ENCODE results near the gene LRFN3. TPM values are rescaled to one million over a fixed set of nuclear protein-coding genes. Genes with fewer than 3 reads are reported as not detected.
A peak's percentile ranks its signal among the peaks of the same experiment; 100 is the strongest.
"Not testable (repeated sequence)": the region's sequence is repeated elsewhere in the genome, so short reads cannot be mapped to it uniquely, and the experiment has no call there.

The LRFN3 gene
- polyA plus RNA-seq, 2 donors, result 4.9 to 5.0 TPM

GRCh38 chr19:35904311-35905068 lies 31.7 kb upstream of the LRFN3 start:
- WGBS, 2 donors, result 83 to 88% methylated on average over 10 of the region's 10 CpGs
- Histone ChIP-seq H3K9me3 (ENCODE audit: control insufficient read depth in 2 of 2, insufficient read depth in 1 of 2, low read depth in 1 of 2, low read length in 1 of 2) (no peaks in the 10 kb centered on the region), H3K27me3 (ENCODE audit: control insufficient read depth in 1 of 2, insufficient read depth in 2 of 2, low read length in 2 of 2) (no peaks in the 10 kb centered on the region), H3K4me3 (ENCODE audit: low read depth in 1 of 2, low read length in 2 of 2) (no peak overlapping the region), H3K27ac (ENCODE audit: low read depth in 2 of 2, low read length in 1 of 2) (no peak overlapping the region), H3K36me3 (ENCODE audit: control insufficient read depth in 2 of 2, insufficient read depth in 2 of 2, low read length in 1 of 2) (no peaks in the 10 kb centered on the region), H3K4me1 (ENCODE audit: control insufficient read depth in 2 of 2, insufficient read depth in 2 of 2, low read length in 1 of 2) (no peaks in the 10 kb centered on the region)

GRCh38 chr19:35905178-35905727 lies 30.9 kb upstream of the LRFN3 start:
- H3K27me3 ChIP-seq (ENCODE audit: control insufficient read depth in 1 of 2, insufficient read depth in 2 of 2, low read length in 2 of 2), result no peaks in the 10 kb centered on the region
- H3K4me3 ChIP-seq (ENCODE audit: low read depth in 1 of 2, low read length in 2 of 2), result no peak overlapping the region
- H3K4me1 ChIP-seq (ENCODE audit: control insufficient read depth in 2 of 2, insufficient read depth in 2 of 2, low read length in 1 of 2), result no peaks in the 10 kb centered on the region
- H3K27ac ChIP-seq (ENCODE audit: low read depth in 2 of 2, low read length in 1 of 2), result peak overlapping the region in 1 of 2 donors; percentile 21
- 57 to 67% methylated on average over 6 of the region's 6 CpGs for WGBS, 2 donors
- H3K9me3 ChIP-seq (ENCODE audit: control insufficient read depth in 2 of 2, insufficient read depth in 1 of 2, low read depth in 1 of 2, low read length in 1 of 2), result no peaks in the 10 kb centered on the region
- H3K36me3 ChIP-seq (ENCODE audit: control insufficient read depth in 2 of 2, insufficient read depth in 2 of 2, low read length in 1 of 2), result no peaks in the 10 kb centered on the region

GRCh38 chr19:35907377-35907745 lies 28.8 kb upstream of the LRFN3 start:
- 57 to 72% methylated on average over 12 of the region's 12 CpGs for WGBS, 2 donors
- Histone ChIP-seq H3K4me3 (ENCODE audit: low read depth in 1 of 2, low read length in 2 of 2) (no peak overlapping the region), H3K27me3 (ENCODE audit: control insufficient read depth in 1 of 2, insufficient read depth in 2 of 2, low read length in 2 of 2) (no peaks in the 10 kb centered on the region), H3K27ac (ENCODE audit: low read depth in 2 of 2, low read length in 1 of 2) (peak overlapping the region; percentile 15 to 56), H3K4me1 (ENCODE audit: control insufficient read depth in 2 of 2, insufficient read depth in 2 of 2, low read length in 1 of 2) (no peaks in the 10 kb centered on the region), H3K9me3 (ENCODE audit: control insufficient read depth in 2 of 2, insufficient read depth in 1 of 2, low read depth in 1 of 2, low read length in 1 of 2) (no peaks in the 10 kb centered on the region), H3K36me3 (ENCODE audit: control insufficient read depth in 2 of 2, insufficient read depth in 2 of 2, low read length in 1 of 2) (no peaks in the 10 kb centered on the region)

GRCh38 chr19:35908010-35908441 lies 28.1 kb upstream of the LRFN3 start, which contains the start of gene TYROBP:
TYROBP (minus strand) TSS chr19:35908295; CDS start chr19:35908228, 67 bp downstream.
- WGBS, 2 donors, result 74 to 78% methylated on average over 9 of the region's 9 CpGs
- Histone ChIP-seq H3K4me3 (ENCODE audit: low read depth in 1 of 2, low read length in 2 of 2) (no peak within 1 kb of the TSS), H3K4me1 (ENCODE audit: control insufficient read depth in 2 of 2, insufficient read depth in 2 of 2, low read length in 1 of 2) (no peaks in the 10 kb centered on the region), H3K27ac (ENCODE audit: low read depth in 2 of 2, low read length in 1 of 2) (peak within 1 kb of the TSS; percentile 15 to 56), H3K9me3 (ENCODE audit: control insufficient read depth in 2 of 2, insufficient read depth in 1 of 2, low read depth in 1 of 2, low read length in 1 of 2) (no peaks in the 10 kb centered on the region), H3K36me3 (ENCODE audit: control insufficient read depth in 2 of 2, insufficient read depth in 2 of 2, low read length in 1 of 2) (no peaks in the 10 kb centered on the region), H3K27me3 (ENCODE audit: control insufficient read depth in 1 of 2, insufficient read depth in 2 of 2, low read length in 2 of 2) (no peaks in the 10 kb centered on the region)

- no peaks in the 10 kb centered on the region for H3K9me3 ChIP-seq (ENCODE audit: control insufficient read depth in 2 of 2, insufficient read depth in 1 of 2, low read depth in 1 of 2, low read length in 1 of 2)
- no peaks in the 10 kb centered on the region for H3K4me1 ChIP-seq (ENCODE audit: control insufficient read depth in 2 of 2, insufficient read depth in 2 of 2, low read length in 1 of 2)
- H3K36me3 ChIP-seq (ENCODE audit: control insufficient read depth in 2 of 2, insufficient read depth in 2 of 2, low read length in 1 of 2), result no peaks in the 10 kb centered on the region
- 76 to 77% methylated on average over 10 of the region's 10 CpGs for WGBS, 2 donors
- no peak overlapping the region for H3K27ac ChIP-seq (ENCODE audit: low read depth in 2 of 2, low read length in 1 of 2)
- H3K4me3 ChIP-seq (ENCODE audit: low read depth in 1 of 2, low read length in 2 of 2), result no peak overlapping the region
- no peaks in the 10 kb centered on the region for H3K27me3 ChIP-seq (ENCODE audit: control insufficient read depth in 1 of 2, insufficient read depth in 2 of 2, low read length in 2 of 2)
These were observed 27.0 kb upstream of the LRFN3 start for GRCh38 chr19:35908973-35909683.

GRCh38 chr19:35909684-35910035 lies 26.5 kb upstream of the LRFN3 start:
- no peak overlapping the region for H3K4me3 ChIP-seq (ENCODE audit: low read depth in 1 of 2, low read length in 2 of 2)
- no peaks in the 10 kb centered on the region for H3K9me3 ChIP-seq (ENCODE audit: control insufficient read depth in 2 of 2, insufficient read depth in 1 of 2, low read depth in 1 of 2, low read length in 1 of 2)
- no peaks in the 10 kb centered on the region for H3K4me1 ChIP-seq (ENCODE audit: control insufficient read depth in 2 of 2, insufficient read depth in 2 of 2, low read length in 1 of 2)
- peak overlapping the region; percentile 3 to 36 for H3K27ac ChIP-seq (ENCODE audit: low read depth in 2 of 2, low read length in 1 of 2)
- H3K36me3 ChIP-seq (ENCODE audit: control insufficient read depth in 2 of 2, insufficient read depth in 2 of 2, low read length in 1 of 2), result no peaks in the 10 kb centered on the region
- WGBS, 2 donors, result 73 to 78% methylated on average over 6 of the region's 6 CpGs
- H3K27me3 ChIP-seq (ENCODE audit: control insufficient read depth in 1 of 2, insufficient read depth in 2 of 2, low read length in 2 of 2), result no peaks in the 10 kb centered on the region

GRCh38 chr19:35910355-35910754 lies 25.8 kb upstream of the LRFN3 start:
- not testable (repeated sequence) for H3K36me3 ChIP-seq (ENCODE audit: control insufficient read depth in 2 of 2, insufficient read depth in 2 of 2, low read length in 1 of 2); H3K27me3 ChIP-seq (ENCODE audit: control insufficient read depth in 1 of 2, insufficient read depth in 2 of 2, low read length in 2 of 2); H3K4me1 ChIP-seq (ENCODE audit: control insufficient read depth in 2 of 2, insufficient read depth in 2 of 2, low read length in 1 of 2); H3K9me3 ChIP-seq (ENCODE audit: control insufficient read depth in 2 of 2, insufficient read depth in 1 of 2, low read depth in 1 of 2, low read length in 1 of 2); H3K27ac ChIP-seq (ENCODE audit: low read depth in 2 of 2, low read length in 1 of 2); H3K4me3 ChIP-seq (ENCODE audit: low read depth in 1 of 2, low read length in 2 of 2)
- 91 to 93% methylated on average over 14 of the region's 14 CpGs for WGBS, 2 donors

GRCh38 chr19:35911173-35911572 lies 25.0 kb upstream of the LRFN3 start:
- 53 to 65% methylated on average over 3 of the region's 3 CpGs for WGBS, 2 donors
- H3K27ac ChIP-seq (ENCODE audit: low read depth in 2 of 2, low read length in 1 of 2), result no peak overlapping the region

GRCh38 chr19:35911790-35912189 lies 24.4 kb upstream of the LRFN3 start:
- Histone ChIP-seq H3K36me3 (ENCODE audit: control insufficient read depth in 2 of 2, insufficient read depth in 2 of 2, low read length in 1 of 2) (no peaks in the 10 kb centered on the region), H3K27ac (ENCODE audit: low read depth in 2 of 2, low read length in 1 of 2) (no peak overlapping the region), H3K4me3 (ENCODE audit: low read depth in 1 of 2, low read length in 2 of 2) (no peak overlapping the region), H3K27me3 (ENCODE audit: control insufficient read depth in 1 of 2, insufficient read depth in 2 of 2, low read length in 2 of 2) (no peaks in the 10 kb centered on the region), H3K4me1 (ENCODE audit: control insufficient read depth in 2 of 2, insufficient read depth in 2 of 2, low read length in 1 of 2) (no peaks in the 10 kb centered on the region), H3K9me3 (ENCODE audit: control insufficient read depth in 2 of 2, insufficient read depth in 1 of 2, low read depth in 1 of 2, low read length in 1 of 2) (no peaks in the 10 kb centered on the region)
- 40 to 41% methylated on average over 5 of the region's 5 CpGs for WGBS, 2 donors

More at GRCh38 chr19:35911173-35911572, 25.0 kb upstream of the LRFN3 start:
- H3K4me1 ChIP-seq (ENCODE audit: control insufficient read depth in 2 of 2, insufficient read depth in 2 of 2, low read length in 1 of 2), result no peaks in the 10 kb centered on the region
- no peaks in the 10 kb centered on the region for H3K27me3 ChIP-seq (ENCODE audit: control insufficient read depth in 1 of 2, insufficient read depth in 2 of 2, low read length in 2 of 2)
- H3K9me3 ChIP-seq (ENCODE audit: control insufficient read depth in 2 of 2, insufficient read depth in 1 of 2, low read depth in 1 of 2, low read length in 1 of 2), result no peaks in the 10 kb centered on the region
- H3K4me3 ChIP-seq (ENCODE audit: low read depth in 1 of 2, low read length in 2 of 2), result no peak overlapping the region
- H3K36me3 ChIP-seq (ENCODE audit: control insufficient read depth in 2 of 2, insufficient read depth in 2 of 2, low read length in 1 of 2), result no peaks in the 10 kb centered on the region
